GM19238 (cell line): ENCODE measurements around the gene RIBC2.

Source experiments
- DNase-seq: peaks from one replicate; pipeline ENCODE4 v3.0.0; 2011; ENCODE audit warnings: low spot score; ENCODE audit not compliant: insufficient read length

Gene RIBC2

GRCh38 chr22:45472426-45472825 is 58.9 kb downstream of the RIBC2 start:
- DNase-seq: no peak

- no peak for DNase-seq
Observed at GRCh38 chr22:45473626-45474237, 60.2 kb downstream of the RIBC2 start.

- DNase-seq: no peak
Observed at GRCh38 chr22:45475063-45475747, 61.7 kb downstream of the RIBC2 start.

DNA sequence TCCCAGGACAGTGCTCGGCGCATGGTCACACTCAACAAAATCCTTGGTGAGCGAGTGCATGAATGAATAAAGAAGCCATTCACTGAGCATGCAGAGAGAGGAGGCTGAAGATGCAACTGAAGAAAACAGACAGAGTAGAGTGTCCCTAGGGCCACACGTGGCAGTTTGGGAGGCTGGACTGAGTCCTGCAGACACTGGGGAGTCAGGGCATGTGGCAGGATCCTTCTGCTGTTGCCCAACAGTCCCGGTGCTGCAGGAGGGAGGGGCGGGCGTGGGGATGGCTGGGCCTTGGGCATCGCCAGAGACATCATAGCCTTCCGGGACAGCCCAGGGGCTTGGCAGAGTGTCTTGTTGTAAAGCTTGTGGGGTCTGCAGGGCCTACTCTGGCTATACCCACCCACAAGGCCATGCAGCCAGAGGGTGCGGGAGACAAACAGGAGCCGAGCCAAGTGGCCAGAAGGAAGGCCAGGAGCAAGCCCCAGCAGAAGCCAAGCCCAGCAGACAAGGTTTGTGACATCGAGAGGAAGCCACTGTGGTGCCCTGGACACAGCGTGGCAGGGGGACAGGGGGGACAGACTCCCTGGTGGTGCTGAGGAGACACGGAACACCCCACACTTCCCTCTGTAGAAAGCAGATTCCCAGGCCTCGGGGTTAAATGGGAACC is 62.5 kb downstream of the RIBC2 start:
- no peak for DNase-seq

DNA sequence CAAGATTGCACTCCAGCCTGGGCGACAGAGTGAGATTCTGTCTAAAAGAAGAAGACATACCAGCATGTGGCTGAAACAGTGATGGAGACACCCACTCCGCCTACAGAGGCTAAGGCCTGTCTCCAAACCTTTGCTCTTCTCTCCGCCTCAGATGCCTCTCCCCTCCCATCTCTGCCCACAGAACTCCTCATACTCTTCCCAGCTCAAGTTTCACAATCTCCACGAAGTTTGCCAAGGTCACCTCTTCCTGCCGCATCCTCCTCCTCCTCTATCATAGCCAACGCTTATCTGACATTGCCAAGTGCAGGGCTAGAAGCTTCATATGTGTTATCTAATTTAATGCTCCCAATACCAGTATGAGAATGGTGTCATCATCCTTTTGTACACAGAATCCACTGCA is 63.3 kb downstream of the RIBC2 start:
- no peak for DNase-seq

GRCh38 chr22:45477366-45478107 is 64.0 kb downstream of the RIBC2 start:
- DNase-seq: no peak

- DNase-seq: no peak
Observed at GRCh38 chr22:45478108-45478771, 64.7 kb downstream of the RIBC2 start.

- no peak for DNase-seq
Observed at GRCh38 chr22:45480717-45481116, 67.2 kb downstream of the RIBC2 start.

DNA sequence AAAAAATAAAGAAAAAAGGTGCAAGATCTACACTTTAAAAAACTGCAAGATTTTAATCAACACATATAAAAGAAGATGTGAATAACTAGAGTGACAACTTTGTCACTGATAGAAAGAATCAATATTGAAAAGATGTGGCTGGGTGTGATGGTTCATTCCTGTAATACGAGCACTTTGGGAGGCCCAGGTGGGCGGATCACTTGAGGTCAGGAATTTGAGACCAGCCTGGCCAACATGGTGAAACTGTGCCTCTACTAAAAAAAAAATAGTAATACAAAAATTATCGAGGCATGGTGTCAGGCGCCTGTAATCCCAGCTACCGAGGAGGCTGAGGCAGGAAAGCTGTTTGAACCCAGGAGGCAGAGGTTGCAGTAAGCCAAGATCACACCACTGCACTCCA is 68.2 kb downstream of the RIBC2 start:
- no peak for DNase-seq
